Mesendoderm (in vitro differentiated cells): ENCODE data around the gene PTPN3.

ENCODE experiments used
- DNase-seq: peaks from one replicate; pipeline ENCODE4 v3.0.0; 2013
- H2AK5ac ChIP-seq: 2 replicates; pipeline ENCODE4 v1.6.1; 2013; ENCODE audit warnings: low read length, inconsistent platforms
- H2BK120ac ChIP-seq: 2 replicates; pipeline ENCODE4 v1.6.1; 2013; ENCODE audit warnings: low read depth, mild to moderate bottlenecking, low read length, moderate library complexity, mixed read lengths
- H2BK15ac ChIP-seq: replicated peaks from 2 replicates; pipeline ENCODE4 v1.6.1; 2013; ENCODE audit warnings: low read depth, mild to moderate bottlenecking, moderate library complexity
- H2BK5ac ChIP-seq: 2 replicates; pipeline ENCODE4 v1.6.1; 2013; ENCODE audit warnings: low read length, inconsistent platforms
- H3K18ac ChIP-seq: 2 replicates; pipeline ENCODE4 v1.6.1; 2013; ENCODE audit warnings: mild to moderate bottlenecking, low read length, mixed read lengths
- H3K23ac ChIP-seq: one replicate; pipeline ENCODE4 v1.6.1; 2013; ENCODE audit warnings: low read length
- H3K27ac ChIP-seq: 2 replicates; pipeline ENCODE4 v1.5.1; 2013; ENCODE audit warnings: low read depth, mild to moderate bottlenecking, inconsistent platforms, low read length, moderate library complexity
- H3K27me3 ChIP-seq: 2 replicates; pipeline ENCODE4 v1.6.1; 2013; ENCODE audit warnings: low read length, control low read depth, mild to moderate bottlenecking, inconsistent platforms; ENCODE audit not compliant: insufficient read depth, poor library complexity
- H3K36me3 ChIP-seq: 2 replicates; pipeline ENCODE4 v1.6.1; 2013; ENCODE audit warnings: low read length, inconsistent platforms; ENCODE audit not compliant: control insufficient read depth, insufficient read depth
- H3K4ac ChIP-seq: one replicate; pipeline ENCODE4 v1.6.1; 2013; ENCODE audit warnings: low read depth, mild to moderate bottlenecking, low read length, moderate library complexity
- H3K4me1 ChIP-seq: 2 replicates; pipeline ENCODE4 v1.6.1; 2013; ENCODE audit warnings: low read depth, low read length, inconsistent platforms; ENCODE audit not compliant: control insufficient read depth
- H3K4me2 ChIP-seq: 2 replicates; pipeline ENCODE4 v1.6.1; 2013; ENCODE audit warnings: low read length
- H3K4me3 ChIP-seq: 2 replicates; pipeline ENCODE4 v1.5.1; 2013; ENCODE audit warnings: mild to moderate bottlenecking, low read length
- H3K56ac ChIP-seq: one replicate; pipeline ENCODE4 v1.6.1; 2013; ENCODE audit warnings: low read length
- H3K79me1 ChIP-seq: 2 replicates; pipeline ENCODE4 v1.6.1; 2013; ENCODE audit warnings: low read length, inconsistent platforms
- H3K79me2 ChIP-seq: 2 replicates; pipeline ENCODE4 v1.6.1; 2013; ENCODE audit warnings: mild to moderate bottlenecking, low read length; ENCODE audit not compliant: control insufficient read depth, insufficient read depth
- H3K9ac ChIP-seq: 2 replicates; pipeline ENCODE4 v1.6.1; 2013; ENCODE audit warnings: low read length, inconsistent platforms
- H4K5ac ChIP-seq: one replicate; pipeline ENCODE4 v1.6.1; 2013; ENCODE audit warnings: low read length
- H4K8ac ChIP-seq: one replicate; pipeline ENCODE4 v1.6.1; 2013; ENCODE audit warnings: low read depth, mild to moderate bottlenecking, control low read depth, low read length, moderate library complexity
- WGBS: extraction: QIAGEN DNeasy Blood & Tissue Kit; methylation state at CpG from one replicate; pipeline ENCODE4 v1.1.7; 2013; ENCODE audit warnings: low lambda C conversion rate, missing lambda C conversion rate; ENCODE audit not compliant: insufficient coverage; ENCODE audit errors: extremely low coverage; 5-methylcytosine and 5-hydroxymethylcytosine counted together

The PTPN3 gene

DNA sequence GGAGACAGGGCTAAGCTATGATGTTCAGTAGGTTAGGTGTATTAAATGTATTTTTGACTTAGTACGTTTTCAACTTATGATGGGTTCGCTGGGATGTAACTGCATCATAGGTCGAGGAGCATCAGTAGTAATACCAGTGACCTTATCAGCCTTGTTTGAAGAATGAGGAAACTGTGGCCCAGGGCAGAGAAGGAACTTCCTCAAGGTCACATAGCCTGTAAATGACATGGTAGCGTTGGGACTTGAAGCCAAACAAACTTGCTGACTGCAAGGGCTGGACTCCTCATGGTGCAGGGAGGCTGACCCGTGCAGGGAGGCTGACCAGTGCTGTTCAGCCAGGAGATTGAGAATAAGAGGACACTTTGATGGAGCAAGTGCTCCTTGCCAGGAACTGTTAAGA lies 21.3 kb upstream of the PTPN3 start:
- Histone ChIP-seq H2BK5ac (no peak overlapping the region), H3K79me1 (no peaks in the 10 kb centered on the region), H3K9ac (no peak overlapping the region), H4K5ac (no peak overlapping the region), H3K36me3 (no peaks in the 10 kb centered on the region), H4K8ac (no peak overlapping the region), H2AK5ac (no peak overlapping the region), H3K27me3 (no peaks in the 10 kb centered on the region), H3K23ac (no peak overlapping the region), H3K56ac (no peak overlapping the region), H3K4me2 (no peak overlapping the region), H3K79me2 (no peaks in the 10 kb centered on the region), H2BK15ac (no peak overlapping the region), H3K27ac (no peak overlapping the region), H3K4ac (no peak overlapping the region), H3K4me1 (no peaks in the 10 kb centered on the region), H3K18ac (no peak overlapping the region), H3K4me3 (no peak overlapping the region), H2BK120ac (no peak overlapping the region)
- no CpG with 5 or more reads among the region's 5 CpGs for WGBS
- DNase-seq, result no peak

DNA sequence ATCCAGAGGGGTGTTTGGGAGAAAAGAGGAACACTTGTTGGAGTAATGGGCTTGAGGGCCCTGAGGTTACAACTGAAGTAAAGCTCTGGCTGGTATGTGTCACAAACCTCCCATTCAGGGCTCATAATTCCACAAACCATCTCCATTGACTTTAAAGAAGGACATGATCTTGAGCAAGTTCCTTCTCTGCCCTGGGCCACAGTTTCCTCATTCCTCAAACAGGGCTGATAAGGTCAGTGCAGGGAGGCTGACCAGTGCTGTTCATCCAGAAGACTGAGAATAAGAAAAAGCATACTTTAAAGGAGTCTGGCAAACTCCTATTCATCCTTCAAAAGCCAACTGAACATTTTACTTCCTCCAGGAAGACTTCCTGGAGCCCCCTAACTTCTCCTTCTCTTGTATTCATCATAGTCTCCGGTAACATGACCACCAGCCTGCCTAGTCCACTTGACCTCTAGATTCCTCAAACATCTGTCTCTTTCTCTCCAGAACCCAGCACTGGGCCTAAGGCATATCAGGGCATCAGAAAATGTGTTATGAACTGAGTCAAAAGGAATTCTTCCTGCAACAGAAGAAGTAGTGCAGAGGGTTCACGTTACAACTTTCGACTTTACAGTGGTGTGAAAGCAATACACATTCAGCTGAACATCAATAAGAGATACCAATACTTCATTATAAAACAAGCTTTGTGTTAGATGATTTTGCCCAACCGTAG lies 20.7 kb upstream of the PTPN3 start:
- Histone ChIP-seq H3K36me3 (no peaks in the 10 kb centered on the region), H3K79me1 (no peaks in the 10 kb centered on the region), H3K9ac (no peak overlapping the region), H3K27me3 (no peaks in the 10 kb centered on the region), H4K5ac (no peak overlapping the region), H3K18ac (no peak overlapping the region), H3K23ac (no peak overlapping the region), H2BK15ac (no peak overlapping the region), H3K4me2 (no peak overlapping the region), H3K4ac (no peak overlapping the region), H2AK5ac (no peak overlapping the region), H3K56ac (no peak overlapping the region), H2BK120ac (no peak overlapping the region), H3K4me3 (no peak overlapping the region), H3K4me1 (no peaks in the 10 kb centered on the region), H2BK5ac (no peak overlapping the region), H3K79me2 (no peaks in the 10 kb centered on the region), H3K27ac (no peak overlapping the region), H4K8ac (no peak overlapping the region)
- WGBS, result no CpG with 5 or more reads among the region's 4 CpGs
- no peak for DNase-seq

DNA sequence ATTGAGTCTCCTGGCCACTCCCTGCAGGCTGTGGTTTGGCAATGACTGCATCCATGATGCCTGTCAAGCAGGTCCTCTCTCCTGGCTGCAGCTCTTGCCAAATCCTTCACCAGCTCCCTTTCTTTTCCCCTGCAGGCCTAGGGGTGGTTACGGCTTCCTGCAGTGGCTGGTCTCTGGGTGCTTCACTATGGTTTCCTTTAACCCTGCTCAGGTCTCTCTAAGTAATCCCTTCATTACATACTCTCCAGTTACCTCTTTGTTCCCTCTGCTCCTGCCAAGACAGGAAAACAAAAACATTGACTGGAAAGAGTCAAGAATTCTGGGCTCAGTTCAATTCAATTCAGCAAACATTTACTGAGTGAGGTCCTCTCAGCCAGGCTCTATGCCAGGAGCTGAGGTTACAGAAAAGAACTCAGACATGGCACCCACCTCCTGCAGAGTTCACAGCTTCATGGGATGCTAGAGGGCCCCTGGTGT lies 19.8 kb upstream of the PTPN3 start:
- Histone ChIP-seq H3K4me2 (no peak overlapping the region), H2BK15ac (no peak overlapping the region), H3K9ac (no peak overlapping the region), H2BK120ac (no peak overlapping the region), H4K5ac (no peak overlapping the region), H2AK5ac (no peak overlapping the region), H3K23ac (no peak overlapping the region), H3K56ac (no peak overlapping the region), H3K27me3 (no peaks in the 10 kb centered on the region), H3K4me3 (no peak overlapping the region), H3K4me1 (no peaks in the 10 kb centered on the region), H3K36me3 (no peaks in the 10 kb centered on the region), H3K79me1 (no peaks in the 10 kb centered on the region), H4K8ac (no peak overlapping the region), H3K4ac (no peak overlapping the region), H3K79me2 (no peaks in the 10 kb centered on the region), H3K18ac (no peak overlapping the region), H2BK5ac (no peak overlapping the region), H3K27ac (no peak overlapping the region)
- no CpG with 5 or more reads among the region's 1 CpG for WGBS
- no peak for DNase-seq

DNA sequence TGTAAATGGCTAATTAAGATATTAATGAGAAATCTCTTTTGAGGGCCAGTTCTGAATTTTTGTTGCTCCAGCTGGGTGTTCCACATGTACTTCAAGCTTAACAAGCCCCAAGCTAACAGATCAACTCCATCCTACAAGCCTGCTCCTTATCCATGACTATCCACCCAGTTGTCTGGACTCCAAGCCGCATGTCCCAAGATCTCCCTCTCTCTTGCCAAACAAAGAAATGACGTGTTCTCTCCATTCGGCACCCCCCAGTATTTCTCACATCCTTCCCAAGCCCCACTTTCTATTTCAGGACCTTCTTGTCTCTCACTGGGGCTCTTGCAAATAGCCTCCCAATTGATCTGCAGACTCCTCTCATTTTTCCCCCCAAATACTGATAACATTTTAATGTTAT lies 15.8 kb upstream of the PTPN3 start:
- Histone ChIP-seq H2BK5ac (no peak overlapping the region), H3K27ac (no peak overlapping the region), H2BK15ac (no peak overlapping the region), H3K4me3 (no peak overlapping the region), H4K5ac (no peak overlapping the region), H4K8ac (no peak overlapping the region), H3K27me3 (no peaks in the 10 kb centered on the region), H2BK120ac (no peak overlapping the region), H3K23ac (no peak overlapping the region), H3K4me1 (no peaks in the 10 kb centered on the region), H3K56ac (no peak overlapping the region), H3K36me3 (no peaks in the 10 kb centered on the region), H3K9ac (no peak overlapping the region), H2AK5ac (no peak overlapping the region), H3K79me1 (no peaks in the 10 kb centered on the region), H3K4me2 (no peak overlapping the region), H3K18ac (no peak overlapping the region), H3K4ac (no peak overlapping the region), H3K79me2 (no peaks in the 10 kb centered on the region)
- no CpG with 5 or more reads among the region's 3 CpGs for WGBS
- DNase-seq, result no peak

DNA sequence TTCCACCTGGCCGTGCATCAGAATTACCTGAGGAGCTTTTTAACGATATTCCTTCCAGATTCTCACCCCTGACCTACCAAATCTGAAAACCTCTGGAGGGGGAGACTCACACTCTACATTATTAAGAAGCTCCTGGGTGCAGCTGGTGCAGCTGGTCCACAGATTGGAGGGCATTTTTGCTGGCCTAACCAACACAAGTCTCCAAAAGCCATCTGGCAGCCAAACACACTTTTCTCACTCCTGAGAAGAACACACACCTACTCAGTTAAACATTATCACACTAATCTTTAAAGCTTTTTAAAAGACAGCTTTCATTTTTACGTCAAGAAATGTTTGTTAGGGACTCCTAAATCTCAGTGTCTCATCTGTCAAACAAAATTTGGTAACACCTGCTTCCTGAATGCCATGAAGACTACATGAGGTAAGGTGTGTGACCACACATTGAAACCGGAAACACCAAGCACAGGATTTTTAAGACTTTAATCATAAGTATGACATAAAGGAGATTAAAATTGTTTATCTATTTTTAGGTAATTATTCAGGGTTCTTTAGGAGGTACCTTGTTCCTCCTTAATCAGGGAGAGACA lies 14.2 kb upstream of the PTPN3 start:
- no peak overlapping the region for H3K23ac ChIP-seq
- no peaks in the 10 kb centered on the region for H3K36me3 ChIP-seq
- H2AK5ac ChIP-seq, result no peak overlapping the region
- no peak overlapping the region for H3K27ac ChIP-seq
- no peak overlapping the region for H3K18ac ChIP-seq
- no CpG with 5 or more reads among the region's 4 CpGs for WGBS
- no peaks in the 10 kb centered on the region for H3K27me3 ChIP-seq
- no peak overlapping the region for H3K56ac ChIP-seq
- H3K4me2 ChIP-seq, result no peak overlapping the region
- H4K5ac ChIP-seq, result no peak overlapping the region
- H4K8ac ChIP-seq, result no peak overlapping the region
- no peaks in the 10 kb centered on the region for H3K4me1 ChIP-seq
- no peaks in the 10 kb centered on the region for H3K79me1 ChIP-seq
- no peak overlapping the region for H2BK5ac ChIP-seq
- H2BK120ac ChIP-seq, result no peak overlapping the region
- DNase-seq, result no peak
- H3K79me2 ChIP-seq, result no peaks in the 10 kb centered on the region
- no peak overlapping the region for H3K9ac ChIP-seq
- H3K4me3 ChIP-seq, result no peak overlapping the region
- H2BK15ac ChIP-seq, result no peak overlapping the region
- no peak overlapping the region for H3K4ac ChIP-seq

DNA sequence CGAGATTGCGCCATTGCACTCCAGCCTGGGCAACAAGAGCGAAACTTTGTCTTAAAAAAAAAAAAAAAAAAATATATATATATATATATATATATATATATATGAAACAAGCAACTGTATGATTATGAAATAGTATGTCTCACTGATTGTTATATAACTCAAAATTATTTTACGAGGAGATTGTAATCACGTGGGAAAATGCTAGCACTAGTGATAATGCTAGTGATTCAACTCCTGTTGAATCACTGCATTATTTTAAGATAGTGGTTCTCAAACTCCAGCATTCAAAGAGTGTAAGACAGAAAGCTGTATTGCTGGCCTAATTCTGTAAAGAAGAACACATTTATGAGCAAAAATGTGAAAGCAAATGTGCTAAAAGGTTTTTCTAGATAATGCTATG lies 12.4 kb upstream of the PTPN3 start:
- H3K18ac ChIP-seq, result no peak overlapping the region
- H3K27ac ChIP-seq, result no peak overlapping the region
- H3K27me3 ChIP-seq, result no peaks in the 10 kb centered on the region
- H3K79me1 ChIP-seq, result no peaks in the 10 kb centered on the region
- no peak overlapping the region for H2AK5ac ChIP-seq
- no peak overlapping the region for H4K5ac ChIP-seq
- no peak overlapping the region for H2BK15ac ChIP-seq
- H2BK5ac ChIP-seq, result no peak overlapping the region
- no peak overlapping the region for H4K8ac ChIP-seq
- H2BK120ac ChIP-seq, result no peak overlapping the region
- H3K4me2 ChIP-seq, result no peak overlapping the region
- H3K36me3 ChIP-seq, result no peaks in the 10 kb centered on the region
- no peak overlapping the region for H3K4ac ChIP-seq
- WGBS, result no CpG with 5 or more reads among the region's 5 CpGs
- no peak overlapping the region for H3K4me3 ChIP-seq
- no peak overlapping the region for H3K9ac ChIP-seq
- DNase-seq, result no peak
- no peaks in the 10 kb centered on the region for H3K4me1 ChIP-seq
- no peak overlapping the region for H3K23ac ChIP-seq
- no peak overlapping the region for H3K56ac ChIP-seq
- no peaks in the 10 kb centered on the region for H3K79me2 ChIP-seq
